ENCODE results near the gene EGLN3.

The EGLN3 gene

DNA sequence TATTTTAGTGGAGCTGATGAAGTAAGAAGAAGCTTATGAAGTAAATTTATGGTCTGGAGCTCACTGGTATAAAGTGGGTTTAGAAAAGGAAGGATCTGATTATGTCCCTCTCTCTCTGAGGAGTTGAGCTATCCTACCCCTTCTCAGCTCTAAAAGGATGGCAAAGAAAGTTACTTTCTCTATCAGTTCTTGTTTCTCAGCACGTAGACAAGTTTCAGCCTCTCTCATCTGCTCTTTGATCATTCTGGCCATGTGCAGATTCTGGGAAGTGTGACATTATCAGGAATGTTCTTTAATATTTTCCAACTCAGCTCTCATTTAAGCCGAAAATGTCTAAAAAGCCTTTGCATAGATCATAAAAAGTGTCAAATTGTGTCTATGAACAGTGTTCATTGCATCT, 5.8 kb upstream of the EGLN3 start:
- no peaks in the 10 kb centered on the region for H3K9me3 ChIP-seq (ENCODE audit: low read length)
- H3K27ac ChIP-seq (ENCODE audit: low read depth, low read length, poor library complexity, severe bottlenecking): no peak overlapping the region
- H4K20me1 ChIP-seq (ENCODE audit: insufficient read depth, low read length): no peaks in the 10 kb centered on the region
- no peaks in the 10 kb centered on the region for H3K9me2 ChIP-seq (ENCODE audit: low read depth, low read length)
- H3K9ac ChIP-seq (ENCODE audit: low read length): no peak overlapping the region
- no peaks in the 10 kb centered on the region for H3F3A ChIP-seq (ENCODE audit: insufficient read depth, low read length)
- H3K27me3 ChIP-seq (ENCODE audit: insufficient read depth, low read length): no peaks in the 10 kb centered on the region
- H3K36me3 ChIP-seq (ENCODE audit: insufficient read depth, low read length): no peaks in the 10 kb centered on the region
- H3K4me1 ChIP-seq (ENCODE audit: insufficient read depth, low read length, severe bottlenecking): no peaks in the 10 kb centered on the region
- H3K79me2 ChIP-seq (ENCODE audit: insufficient read depth, low read length): no peaks in the 10 kb centered on the region
- no peak overlapping the region for H2AFZ ChIP-seq (ENCODE audit: low read length)
- TF ChIP-seq CTCF (IDR thresholded peaks at IDR 0.05; ENCODE audit: low read length): no peak
- TF ChIP-seq EZH2 (IDR thresholded peaks at IDR 0.05; ENCODE audit: borderline replicate concordance, low read length): no peak
- no peak overlapping the region for H3K4me2 ChIP-seq (ENCODE audit: low read length)
- H3K4me3 ChIP-seq (ENCODE audit: low read depth, low read length, poor library complexity, severe bottlenecking): no peak overlapping the region

GRCh38 chr14:33954016-33954598, 3.2 kb upstream of the EGLN3 start:
- H2AFZ ChIP-seq (ENCODE audit: low read length): no peak overlapping the region

DNA sequence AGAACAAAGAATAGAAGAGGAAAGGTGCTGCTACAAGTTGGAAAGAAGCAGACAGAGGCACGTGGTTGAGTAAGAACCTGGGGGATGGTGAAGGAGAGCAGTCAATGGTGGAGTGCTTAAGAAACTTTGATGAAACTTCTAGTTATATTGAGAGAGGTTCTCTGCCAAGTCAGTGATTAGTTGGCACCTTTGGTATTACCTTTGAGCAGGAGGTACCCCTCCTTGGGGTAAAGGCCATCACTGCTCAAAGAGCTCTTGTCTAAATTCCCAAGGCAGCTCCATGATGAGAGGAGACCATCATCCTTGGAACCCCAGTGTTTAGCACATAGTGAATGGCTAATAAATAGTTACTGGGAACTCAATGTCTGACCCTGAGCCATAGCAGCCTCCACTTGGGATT, 1.7 kb upstream of the EGLN3 start:
- Histone ChIP-seq H3K4me3 (ENCODE audit: low read depth, low read length, poor library complexity, severe bottlenecking) (no peak overlapping the region), H3K9ac (ENCODE audit: low read length) (no peak overlapping the region), H3K4me2 (ENCODE audit: low read length) (no peak overlapping the region), H3K9me2 (ENCODE audit: low read depth, low read length) (no peaks in the 10 kb centered on the region), H3K79me2 (ENCODE audit: insufficient read depth, low read length) (no peaks in the 10 kb centered on the region), H4K20me1 (ENCODE audit: insufficient read depth, low read length) (no peaks in the 10 kb centered on the region), H3K9me3 (ENCODE audit: low read length) (0 out of 2 replicates have a peak, but pooled peaks cover 2% of the 10 kb centered on the region), H3K27me3 (ENCODE audit: insufficient read depth, low read length) (no peaks in the 10 kb centered on the region), H3K36me3 (ENCODE audit: insufficient read depth, low read length) (no peaks in the 10 kb centered on the region), H3K27ac (ENCODE audit: low read depth, low read length, poor library complexity, severe bottlenecking) (no peak overlapping the region), H3K4me1 (ENCODE audit: insufficient read depth, low read length, severe bottlenecking) (no peaks in the 10 kb centered on the region), H2AFZ (ENCODE audit: low read length) (no peak overlapping the region), H3F3A (ENCODE audit: insufficient read depth, low read length) (no peaks in the 10 kb centered on the region)
- TF ChIP-seq CTCF (IDR thresholded peaks at IDR 0.05; ENCODE audit: low read length) (no peak), EZH2 (IDR thresholded peaks at IDR 0.05; ENCODE audit: borderline replicate concordance, low read length) (no peak)

More at GRCh38 chr14:33954016-33954598, 3.2 kb upstream of the EGLN3 start:
- H3F3A ChIP-seq (ENCODE audit: insufficient read depth, low read length): no peaks in the 10 kb centered on the region
- H3K9me2 ChIP-seq (ENCODE audit: low read depth, low read length): no peaks in the 10 kb centered on the region
- H3K4me3 ChIP-seq (ENCODE audit: low read depth, low read length, poor library complexity, severe bottlenecking): no peak overlapping the region
- H3K79me2 ChIP-seq (ENCODE audit: insufficient read depth, low read length): no peaks in the 10 kb centered on the region
- no peaks in the 10 kb centered on the region for H3K27me3 ChIP-seq (ENCODE audit: insufficient read depth, low read length)
- H4K20me1 ChIP-seq (ENCODE audit: insufficient read depth, low read length): no peaks in the 10 kb centered on the region
- no peaks in the 10 kb centered on the region for H3K4me1 ChIP-seq (ENCODE audit: insufficient read depth, low read length, severe bottlenecking)
- no peak for TF ChIP-seq EZH2 (IDR thresholded peaks at IDR 0.05; ENCODE audit: borderline replicate concordance, low read length)
- no peak for TF ChIP-seq CTCF (IDR thresholded peaks at IDR 0.05; ENCODE audit: low read length)
- H3K9ac ChIP-seq (ENCODE audit: low read length): no peak overlapping the region
- no peak overlapping the region for H3K27ac ChIP-seq (ENCODE audit: low read depth, low read length, poor library complexity, severe bottlenecking)
- H3K9me3 ChIP-seq (ENCODE audit: low read length): 0 out of 2 replicates have a peak, but pooled peaks cover 2% of the 10 kb centered on the region
- H3K36me3 ChIP-seq (ENCODE audit: insufficient read depth, low read length): no peaks in the 10 kb centered on the region
- H3K4me2 ChIP-seq (ENCODE audit: low read length): no peak overlapping the region

Measured in OCI-LY1 (cell line).